Stimulated activated CD8-positive, alpha-beta memory T cell treated with anti-CD3 and anti-CD28 coated beads, Interleukin-7, amount 100 ng/mL, for 24 hours (primary cell): Measurements from ENCODE around the gene MS4A18.

Experiments
- DNase-seq: peaks from one replicate; pipeline ENCODE4 v3.0.0-alpha.2; 2020; ENCODE audit warnings: low read depth

Gene MS4A18

GRCh38 chr11:60786811-60787567 lies 62.5 kb downstream of the MS4A18 start:
- no peak for DNase-seq

GRCh38 chr11:60788401-60789125 lies 64.0 kb downstream of the MS4A18 start:
- DNase-seq, result no peak

- no peak for DNase-seq
These were observed 66.2 kb downstream of the MS4A18 start for GRCh38 chr11:60790726-60791125.

GRCh38 chr11:60791153-60791933 lies 66.8 kb downstream of the MS4A18 start:
- DNase-seq, result no peak

- DNase-seq, result no peak
These were observed 68.0 kb downstream of the MS4A18 start for GRCh38 chr11:60792521-60792920.
